Motor neuron (in vitro differentiated cells): Measurements from ENCODE around the gene CYP3A4. TPM values are rescaled to one million over a fixed set of nuclear protein-coding genes. Genes with fewer than 3 reads are reported as not detected.
"Not testable (repeated sequence)": the region's sequence is repeated elsewhere in the genome, so short reads cannot be mapped to it uniquely, and the experiment has no call there.

Source experiments
- ATAC-seq, 8 experiments: fragments of 200-7000 bp; cut with Tn5 transposase; replicated peaks in 6 of 8; 2 replicates each; pipeline ENCODE4 v1.8.0; 2021; ENCODE audit warnings: mild to moderate bottlenecking in 8 of 8, moderate library complexity in 8 of 8
- H3K27ac ChIP-seq, 2 donors: fragments of 250-450 bp; sonication (Bioruptor Pico); 2 replicates each; pipeline ENCODE4 v1.9.0; 2021; ENCODE audit warnings: antibody characterized with exemption in 2 of 2, mild to moderate bottlenecking in 2 of 2, moderate library complexity in 1 of 2
- H3K4me1 ChIP-seq, 2 donors: fragments of 250-450 bp; sonication (Bioruptor Pico); replicated peaks in 1 of 2; 2 replicates each; pipeline ENCODE4 v1.6.1; 2021; ENCODE audit warnings: antibody characterized with exemption in 2 of 2, mild to moderate bottlenecking in 2 of 2, moderate library complexity in 1 of 2
- H3K4me3 ChIP-seq, 5 donors: fragments of 250-450 bp; sonication (Bioruptor Pico); 2 replicates each; pipeline ENCODE4 v1.9.0; 2021; ENCODE audit warnings: antibody characterized with exemption in 5 of 5, mild to moderate bottlenecking in 5 of 5, moderate library complexity in 4 of 5
- WGBS, 10 experiments: fragments of 450-650 bp; shearing (Covaris generic); methylation state at CpG; one replicate each; pipeline ENCODE4 v1.0.0; 2022; 5-methylcytosine and 5-hydroxymethylcytosine counted together
- in situ Hi-C, 9 experiments: fragments of 400-800 bp; cut with MboI; loops; one replicate each; pipeline ENCODE4 v1.15.0; 2021; ENCODE audit warnings: low sequenced_read_pairs in 9 of 9, low pct_unique_long_range_greater_than_20kb in 2 of 9; ENCODE audit not compliant: unreplicated experiment in 9 of 9
- total RNA-seq, 8 experiments: library from RNA; unstranded; fragments of 300-600 nt; gene quantifications; 2 replicates each; pipeline versions ENCODE4 v1.2.3 to v1.2.4, GENCODE V29; 2022

CYP3A4 gene
- total RNA-seq, 8 experiments from 2014 or later: 0.11 to 0.33 (median 0.18) TPM; not detected in 3

- ATAC-seq, H3K4me3 ChIP-seq, H3K4me1 ChIP-seq, H3K27ac ChIP-seq, in situ Hi-C loops: not testable (repeated sequence)
- 58 to 100% (median 94%) methylated on average over 2 to 6 of the region's 6 CpGs; no CpG with 5 or more reads in 4 of the 10 experiments for WGBS, 10 experiments
These were observed 60.8 kb downstream of the CYP3A4 start for GRCh38 chr7:99723201-99723600.

DNA sequence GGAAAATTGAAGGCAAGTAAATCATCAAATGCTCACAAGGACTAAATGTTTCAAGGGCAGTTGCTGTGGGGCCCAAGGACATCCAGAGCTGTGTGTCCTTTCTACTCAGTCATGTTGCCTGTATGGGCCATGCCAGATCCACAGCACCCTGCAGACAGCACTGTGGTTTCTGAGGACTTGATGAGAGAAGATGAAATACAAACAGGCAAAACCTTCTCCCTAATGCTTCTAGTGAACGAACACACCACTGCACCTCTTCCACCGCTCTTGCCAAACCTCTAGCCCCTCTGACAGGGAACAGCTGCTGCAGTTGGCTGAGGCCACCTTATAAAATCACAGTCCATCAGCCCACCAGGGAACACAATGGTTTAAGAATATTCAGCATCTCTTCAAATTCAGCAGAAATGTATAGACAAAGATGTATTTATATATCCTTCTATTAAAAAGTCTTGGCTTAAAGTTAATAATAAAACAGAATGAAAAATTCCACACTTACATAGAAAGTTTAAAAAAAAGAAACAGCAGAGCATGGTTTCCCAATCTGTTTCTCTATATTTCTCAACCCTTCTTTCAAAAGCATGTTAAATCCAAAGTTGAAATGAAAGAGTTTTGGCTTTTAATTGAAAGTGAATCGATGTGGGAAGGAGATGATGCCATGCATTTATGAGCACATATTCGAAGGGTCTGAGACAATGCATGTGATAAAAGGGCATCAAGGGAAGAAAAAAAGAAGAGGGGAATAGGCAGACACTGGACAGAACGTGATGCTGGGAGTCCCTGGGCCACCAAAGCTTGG, 63.0 kb downstream of the CYP3A4 start:
- no peak overlapping the region for H3K27ac ChIP-seq
- WGBS, 10 experiments: 17 to 87% (median 55%) methylated on average over 2 to 5 of the region's 5 CpGs; no CpG with 5 or more reads in 1 of the 10 experiments
- no peak for ATAC-seq
- in situ Hi-C loops: no loop called here
- no peak overlapping the region for H3K4me3 ChIP-seq
- H3K4me1 ChIP-seq: no peaks in the 10 kb centered on the region

GRCh38 chr7:99719996-99720769, 63.8 kb downstream of the CYP3A4 start:
- peak in 2 of 8 experiments; percentile 25 to 28 for ATAC-seq
- Histone ChIP-seq H3K27ac (no peak overlapping the region), H3K4me1 (no peaks in the 10 kb centered on the region), H3K4me3 (no peak overlapping the region)
- in situ Hi-C loops: no loop called here
- WGBS, 10 experiments: 39 to 100% (median 74%) methylated on average over 1 to 4 of the region's 4 CpGs

DNA sequence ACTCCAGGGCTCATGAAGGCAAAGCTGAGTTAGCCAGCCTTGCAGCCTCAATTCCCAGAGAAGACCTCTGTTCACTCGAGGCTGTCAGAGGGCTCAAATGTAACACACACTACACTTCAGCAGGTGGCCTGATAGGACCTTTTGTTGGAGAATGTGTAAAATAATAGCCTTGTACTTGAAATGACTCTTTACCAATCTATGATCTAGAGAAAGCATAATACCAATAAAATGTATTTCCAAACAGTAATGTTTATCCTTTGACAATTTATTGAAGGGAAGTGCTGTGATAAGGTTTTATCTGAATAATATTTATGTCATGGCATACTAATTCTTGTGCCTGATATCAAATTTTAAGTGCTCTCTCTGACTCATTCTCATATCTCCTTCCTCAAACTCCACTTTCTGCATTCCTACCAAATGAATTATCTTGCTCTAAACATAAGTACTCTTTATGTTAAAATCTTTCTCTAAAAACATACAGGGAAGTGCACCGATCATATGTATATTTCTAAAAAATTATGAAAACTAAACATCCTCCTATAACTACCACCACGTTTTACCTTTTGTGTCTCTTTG, 69.9 kb downstream of the CYP3A4 start:
- Histone ChIP-seq H3K27ac (no peak overlapping the region), H3K4me3 (no peak overlapping the region), H3K4me1 (no peaks in the 10 kb centered on the region)
- no peak for ATAC-seq
- in situ Hi-C loops: no loop called here
- 27 to 100% (median 74%) methylated on average over 2 to 3 of the region's 3 CpGs for WGBS, 10 experiments

DNA sequence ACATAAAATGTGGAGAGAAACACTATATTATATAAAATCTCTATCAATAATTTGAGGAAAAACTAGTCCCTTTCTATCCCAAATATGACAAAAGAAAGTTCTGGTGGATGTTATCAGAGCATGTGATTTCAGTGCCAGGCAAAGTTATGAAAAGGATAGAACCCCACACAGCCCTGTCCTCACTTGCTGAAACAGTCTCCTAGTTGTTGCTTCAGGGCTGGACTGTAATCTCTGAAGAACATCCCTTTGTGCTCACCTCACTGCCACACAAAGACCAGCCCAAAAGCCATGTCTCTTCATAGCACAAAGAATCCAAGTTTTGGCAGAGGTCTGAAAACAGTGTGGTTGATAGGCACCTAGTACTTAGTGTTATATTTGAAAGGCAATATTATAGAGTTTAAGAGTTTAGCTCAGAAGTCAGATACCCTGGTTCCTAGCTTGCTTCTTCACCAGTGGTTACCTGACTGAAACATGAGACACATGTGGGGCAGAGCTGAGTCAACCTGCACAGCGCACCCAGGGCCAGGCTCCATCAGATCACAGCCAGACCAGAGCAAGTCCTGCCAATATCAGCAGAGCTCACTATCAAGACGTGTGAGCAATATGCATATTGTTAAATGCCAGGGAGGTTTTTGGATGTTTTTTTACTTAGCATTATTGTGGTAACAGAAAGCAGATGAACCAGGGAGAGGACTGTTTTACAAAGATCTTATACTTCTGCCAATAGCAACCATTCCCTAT, 74.0 kb downstream of the CYP3A4 start:
- 0 to 100% (median 63%) methylated on average over 1 of the region's 2 CpGs; no CpG with 5 or more reads in 6 of the 10 experiments for WGBS, 10 experiments
- peak in 2 of 8 experiments; percentile 56 to 68 for ATAC-seq
- Histone ChIP-seq H3K4me3 (no peak overlapping the region), H3K4me1 (no peaks in the 10 kb centered on the region), H3K27ac (no peak overlapping the region)
- in situ Hi-C loops: no loop called here

GRCh38 chr7:99709260-99709659, 74.7 kb downstream of the CYP3A4 start:
- no peak for ATAC-seq
- no peak overlapping the region for H3K27ac ChIP-seq
- 58 to 100% (median 92%) methylated on average over 1 to 2 of the region's 2 CpGs; no CpG with 5 or more reads in 6 of the 10 experiments for WGBS, 10 experiments
- in situ Hi-C loops: no loop called here
- H3K4me3 ChIP-seq: no peak overlapping the region
- H3K4me1 ChIP-seq: no peaks in the 10 kb centered on the region

DNA sequence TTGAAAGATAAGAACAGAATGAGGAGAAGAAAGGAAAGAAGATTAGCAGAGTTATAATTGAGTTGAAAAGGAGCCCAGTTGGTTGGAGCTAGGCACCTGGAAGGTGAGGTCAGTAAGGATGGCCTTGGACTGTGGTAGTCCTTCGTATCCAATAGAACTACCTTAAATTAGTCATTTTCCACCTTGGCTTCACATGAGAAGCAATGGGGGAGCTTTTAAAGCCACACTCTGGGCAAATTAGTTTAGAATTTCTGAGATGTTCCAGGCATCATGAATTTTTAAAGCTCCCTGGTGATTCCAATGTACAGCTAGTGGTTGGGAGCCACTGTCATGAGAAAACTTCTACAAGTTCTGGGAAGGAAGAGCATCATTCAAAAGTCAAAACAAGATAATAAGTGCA, 76.9 kb downstream of the CYP3A4 start:
- 0 to 82% (median 40%) methylated on average over 1 of the region's 1 CpG; no CpG with 5 or more reads in 1 of the 10 experiments for WGBS, 10 experiments
- ATAC-seq: no peak
- no peak overlapping the region for H3K27ac ChIP-seq
- H3K4me3 ChIP-seq: no peak overlapping the region
- in situ Hi-C loops: no loop called here
- no peaks in the 10 kb centered on the region for H3K4me1 ChIP-seq

Other genes with a start within 250 kb of the CYP3A4 start
- gene FAM200A, start 232.1 kb downstream of the CYP3A4 start, total RNA-seq: 10 to 100 TPM in 6 of 8 experiments, 1 to 10 TPM in 2; 6.6 to 18.6 (median 13.7) TPM
- 100 to 1,000 TPM in 1 of 8 experiments, 10 to 100 TPM in 7; 38.8 to 124 (median 63.6) TPM for gene ZNF655, start 225.5 kb downstream of the CYP3A4 start, total RNA-seq
- 1 to 10 TPM in 5 of 8 experiments, under 1 TPM in 2, not detected in 1; 0.40 to 2.0 (median 1.7) TPM for gene TMEM225B, start 185.9 kb downstream of the CYP3A4 start, total RNA-seq
- gene ZSCAN25, start 167.2 kb downstream of the CYP3A4 start, total RNA-seq: 10 to 100 TPM in 7 of 8 experiments, 1 to 10 TPM in 1; 8.2 to 22.4 (median 12.7) TPM
- gene CYP3A5, start 104.2 kb downstream of the CYP3A4 start, total RNA-seq: 10 to 100 TPM in 1 of 8 experiments, 1 to 10 TPM in 7; 2.4 to 20.2 (median 6.4) TPM
- gene CYP3A7, start 49.0 kb downstream of the CYP3A4 start, total RNA-seq: 1 to 10 TPM in 2 of 8 experiments, under 1 TPM in 4, not detected in 2; 0.36 to 1.1 (median 0.57) TPM
- gene CYP3A43, start 43.8 kb upstream of the CYP3A4 start, total RNA-seq: under 1 TPM in 1 of 8 experiments, not detected in 7; 0.16 TPM
- gene OR2AE1, start 92.8 kb upstream of the CYP3A4 start, total RNA-seq: under 1 TPM in 5 of 8 experiments, not detected in 3; 0.21 to 0.70 (median 0.62) TPM
- 10 to 100 TPM in 5 of 8 experiments, 1 to 10 TPM in 2, not detected in 1; 8.5 to 37.9 (median 11.9) TPM for gene TRIM4, start 135.3 kb upstream of the CYP3A4 start, total RNA-seq
- gene GJC3, start 145.4 kb upstream of the CYP3A4 start, total RNA-seq: 1 to 10 TPM in 1 of 8 experiments, under 1 TPM in 5, not detected in 2; 0.18 to 3.7 (median 0.46) TPM
- gene AZGP1, start 191.8 kb upstream of the CYP3A4 start, total RNA-seq: 100 to 1,000 TPM in 1 of 8 experiments, 10 to 100 TPM in 2, 1 to 10 TPM in 1, under 1 TPM in 2, not detected in 2; 0.08 to 229 (median 12.5) TPM
- gene ZKSCAN1, start 231.4 kb upstream of the CYP3A4 start, total RNA-seq: 10 to 100 TPM; 26.1 to 68.7 (median 48.3) TPM